A549 (cell line): ENCODE measurements around the gene APOC1.

Source experiments
- CBX2 ChIP-seq: fragments of 200-600 bp; sonication (generic); IDR thresholded peaks from 2 replicates; pipeline ENCODE4 v1.6.1; 2016; ENCODE audit warnings: low read depth, mild to moderate bottlenecking, borderline replicate concordance
- FOSL2 ChIP-seq, 2 experiments: fragments of 450-650 bp in 1 of 2; fragments of >200 bp in 1 of 2; sonication (Bioruptor Twin) in 1 of 2; formaldehyde crosslinking; IDR thresholded peaks; 2 replicates each; pipeline versions ENCODE4 v1.5.0 to v1.6.1; 2016 to 2020; ENCODE audit warnings: mild to moderate bottlenecking in 1 of 2, moderate library complexity in 1 of 2
- POLR2A ChIP-seq: IDR thresholded peaks from 2 replicates; pipeline ENCODE4 v1.6.1; 2012; ENCODE audit warnings: mild to moderate bottlenecking, low read length
- RFX5 ChIP-seq: fragments of 450-650 bp; IDR thresholded peaks from 2 replicates; pipeline ENCODE4 v1.7.1; 2014; ENCODE audit warnings: antibody characterized with exemption, mild to moderate bottlenecking, moderate library complexity
- SREBF2 ChIP-seq: fragments of 450-650 bp; IDR thresholded peaks from 2 replicates; pipeline ENCODE4 v1.6.1; 2014; ENCODE audit warnings: mild to moderate bottlenecking, moderate library complexity
- TF ChIP-seq, protein P1 (sequence below): fragments of >200 bp; sonication (Bioruptor Twin); formaldehyde crosslinking; IDR thresholded peaks from 3 replicates; pipeline ENCODE4 v1.5.1; 2016
- TF ChIP-seq, protein P2 (sequence below): fragments of 450-650 bp; IDR thresholded peaks from 2 replicates; pipeline ENCODE4 v1.6.1; 2014; ENCODE audit warnings: antibody characterized with exemption

DNA sequence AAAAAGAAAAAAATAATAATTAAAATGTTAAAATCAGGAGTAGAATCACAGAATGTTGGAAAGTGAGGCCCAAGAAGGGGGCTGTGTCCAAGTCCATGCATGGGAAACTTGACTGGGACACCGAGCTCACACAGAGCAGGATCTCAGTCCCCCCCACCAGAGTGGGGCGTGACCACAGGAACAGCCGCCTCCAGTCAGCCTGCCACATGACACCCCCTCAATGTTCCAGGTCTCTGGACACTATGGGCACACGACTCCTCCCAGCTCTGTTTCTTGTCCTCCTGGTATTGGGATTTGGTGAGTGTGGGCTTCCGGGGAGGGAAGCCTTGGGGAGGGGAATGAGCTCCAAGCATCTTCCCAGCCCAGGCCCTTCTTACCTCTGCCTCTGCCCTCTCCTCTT, 33.8 kb downstream of the APOC1 start:
- TF ChIP-seq, protein P1, sequence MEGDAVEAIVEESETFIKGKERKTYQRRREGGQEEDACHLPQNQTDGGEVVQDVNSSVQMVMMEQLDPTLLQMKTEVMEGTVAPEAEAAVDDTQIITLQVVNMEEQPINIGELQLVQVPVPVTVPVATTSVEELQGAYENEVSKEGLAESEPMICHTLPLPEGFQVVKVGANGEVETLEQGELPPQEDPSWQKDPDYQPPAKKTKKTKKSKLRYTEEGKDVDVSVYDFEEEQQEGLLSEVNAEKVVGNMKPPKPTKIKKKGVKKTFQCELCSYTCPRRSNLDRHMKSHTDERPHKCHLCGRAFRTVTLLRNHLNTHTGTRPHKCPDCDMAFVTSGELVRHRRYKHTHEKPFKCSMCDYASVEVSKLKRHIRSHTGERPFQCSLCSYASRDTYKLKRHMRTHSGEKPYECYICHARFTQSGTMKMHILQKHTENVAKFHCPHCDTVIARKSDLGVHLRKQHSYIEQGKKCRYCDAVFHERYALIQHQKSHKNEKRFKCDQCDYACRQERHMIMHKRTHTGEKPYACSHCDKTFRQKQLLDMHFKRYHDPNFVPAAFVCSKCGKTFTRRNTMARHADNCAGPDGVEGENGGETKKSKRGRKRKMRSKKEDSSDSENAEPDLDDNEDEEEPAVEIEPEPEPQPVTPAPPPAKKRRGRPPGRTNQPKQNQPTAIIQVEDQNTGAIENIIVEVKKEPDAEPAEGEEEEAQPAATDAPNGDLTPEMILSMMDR: no peak
- TF ChIP-seq RFX5: no peak
- no peak for TF ChIP-seq FOSL2 (IDR thresholded peaks at IDR 0.05)
- no peak for TF ChIP-seq FOSL2 (CRISPR knock-in tag; IDR thresholded peaks at IDR 0.05)
- TF ChIP-seq, protein P2, sequence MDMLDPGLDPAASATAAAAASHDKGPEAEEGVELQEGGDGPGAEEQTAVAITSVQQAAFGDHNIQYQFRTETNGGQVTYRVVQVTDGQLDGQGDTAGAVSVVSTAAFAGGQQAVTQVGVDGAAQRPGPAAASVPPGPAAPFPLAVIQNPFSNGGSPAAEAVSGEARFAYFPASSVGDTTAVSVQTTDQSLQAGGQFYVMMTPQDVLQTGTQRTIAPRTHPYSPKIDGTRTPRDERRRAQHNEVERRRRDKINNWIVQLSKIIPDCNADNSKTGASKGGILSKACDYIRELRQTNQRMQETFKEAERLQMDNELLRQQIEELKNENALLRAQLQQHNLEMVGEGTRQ: no peak
- TF ChIP-seq POLR2A: no peak
- no peak for TF ChIP-seq SREBF2
- no peak for TF ChIP-seq CBX2
